ENCODE measurements around the gene ADGRE1.

ADGRE1 gene

GRCh38 chr19:6873708-6874431 is 13.5 kb upstream of the ADGRE1 start:
- in situ Hi-C loops (cut with MboI; ENCODE audit: low sequenced_read_pairs), result no loop called here

GRCh38 chr19:6875218-6875617 is 12.2 kb upstream of the ADGRE1 start:
- in situ Hi-C loops (cut with MboI; ENCODE audit: low sequenced_read_pairs), result no loop called here

DNA sequence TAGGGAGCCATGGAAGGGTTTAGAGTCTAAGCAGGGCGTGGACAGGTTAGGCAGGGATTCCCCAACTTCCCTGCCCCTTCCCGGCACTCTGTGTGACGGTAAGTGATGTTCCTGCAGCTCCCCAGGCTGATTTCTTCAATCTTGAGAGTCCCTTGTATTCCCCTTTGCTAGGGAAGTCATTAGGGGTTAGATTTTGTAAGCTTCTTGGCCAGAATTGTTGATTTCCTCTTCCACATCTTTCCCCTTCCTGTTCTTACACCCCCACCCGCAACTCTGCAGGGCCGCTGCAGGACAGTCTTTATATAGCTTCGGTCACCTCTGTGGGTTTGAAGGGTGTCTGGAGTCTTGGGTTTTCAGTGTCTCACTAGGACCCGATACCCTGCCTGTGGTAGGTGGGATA is 10.6 kb upstream of the ADGRE1 start:
- in situ Hi-C loops (cut with MboI; ENCODE audit: low sequenced_read_pairs), result no loop called here

DNA sequence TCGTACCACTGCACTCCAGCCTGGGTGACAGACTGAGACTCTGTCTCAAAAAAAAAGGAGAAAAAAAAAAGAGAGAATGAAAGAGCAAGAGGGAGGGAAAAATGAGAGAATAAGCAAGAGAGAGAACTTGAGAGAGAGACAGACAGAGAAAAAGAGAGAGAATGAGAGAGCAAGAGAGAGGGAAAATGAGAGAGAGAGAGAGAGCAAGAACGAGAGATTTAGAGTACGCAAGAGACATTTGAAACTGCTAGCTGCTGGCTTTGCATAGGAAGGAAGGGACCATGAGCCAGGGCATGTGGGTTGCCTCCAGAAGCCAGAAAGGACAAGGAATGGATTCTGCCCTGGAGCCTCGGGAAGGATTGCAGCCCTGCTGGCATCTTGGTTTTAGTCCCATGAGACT is 9.6 kb upstream of the ADGRE1 start:
- in situ Hi-C loops (cut with MboI; ENCODE audit: low sequenced_read_pairs), result no loop called here

- in situ Hi-C loops (cut with MboI; ENCODE audit: low sequenced_read_pairs), result no loop called here
Measured at GRCh38 chr19:6886277-6886897, 992 bp upstream of the ADGRE1 start.

DNA sequence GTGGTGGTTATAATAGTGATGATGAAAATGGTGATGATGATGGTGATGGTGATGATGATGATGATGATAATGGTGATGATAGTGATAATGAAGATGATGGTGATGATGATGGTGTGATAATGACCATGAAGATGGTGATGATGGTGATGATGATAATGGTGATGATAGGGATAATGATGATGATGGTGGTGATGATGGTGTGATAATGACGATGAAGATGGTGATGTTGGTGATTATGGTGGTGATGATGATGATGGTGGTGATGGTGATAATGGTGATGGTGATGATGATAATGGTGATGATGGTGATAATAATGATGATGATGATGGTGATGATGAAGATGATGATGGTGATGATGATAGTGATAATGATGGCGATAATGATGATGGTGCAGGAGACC is 1.6 kb downstream of the ADGRE1 start:
- in situ Hi-C loops (cut with MboI; ENCODE audit: low sequenced_read_pairs), result no loop called here

DNA sequence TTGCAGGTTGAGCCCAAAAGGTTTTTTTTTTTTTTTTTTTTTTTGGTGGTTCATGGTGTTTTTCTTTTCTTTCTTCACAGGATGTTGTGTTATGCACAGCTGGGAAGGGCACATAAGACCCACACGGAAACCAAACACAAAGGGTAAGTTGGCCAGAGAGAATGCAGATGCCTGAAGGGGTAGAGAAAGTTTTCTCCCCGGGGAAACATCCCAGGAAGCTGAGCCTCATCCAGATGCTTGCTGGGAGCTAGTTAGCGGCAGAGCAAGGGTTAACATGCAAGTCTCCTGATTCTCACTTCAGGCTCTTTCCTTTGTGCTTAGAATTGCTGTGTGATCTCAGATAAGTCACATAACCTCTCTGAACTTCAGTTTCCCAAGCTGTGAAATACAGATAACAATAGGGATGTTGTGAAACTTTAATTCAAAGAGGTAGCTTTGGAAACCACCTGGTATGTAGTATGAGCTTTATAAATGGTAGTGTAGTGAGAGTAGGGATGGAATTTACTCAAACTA is 3.1 kb downstream of the ADGRE1 start:
- in situ Hi-C loops (cut with MboI; ENCODE audit: low sequenced_read_pairs), result no loop called here

- in situ Hi-C loops (cut with MboI; ENCODE audit: low sequenced_read_pairs), result no loop called here
Measured at GRCh38 chr19:6890938-6891337, 3.6 kb downstream of the ADGRE1 start.

DNA sequence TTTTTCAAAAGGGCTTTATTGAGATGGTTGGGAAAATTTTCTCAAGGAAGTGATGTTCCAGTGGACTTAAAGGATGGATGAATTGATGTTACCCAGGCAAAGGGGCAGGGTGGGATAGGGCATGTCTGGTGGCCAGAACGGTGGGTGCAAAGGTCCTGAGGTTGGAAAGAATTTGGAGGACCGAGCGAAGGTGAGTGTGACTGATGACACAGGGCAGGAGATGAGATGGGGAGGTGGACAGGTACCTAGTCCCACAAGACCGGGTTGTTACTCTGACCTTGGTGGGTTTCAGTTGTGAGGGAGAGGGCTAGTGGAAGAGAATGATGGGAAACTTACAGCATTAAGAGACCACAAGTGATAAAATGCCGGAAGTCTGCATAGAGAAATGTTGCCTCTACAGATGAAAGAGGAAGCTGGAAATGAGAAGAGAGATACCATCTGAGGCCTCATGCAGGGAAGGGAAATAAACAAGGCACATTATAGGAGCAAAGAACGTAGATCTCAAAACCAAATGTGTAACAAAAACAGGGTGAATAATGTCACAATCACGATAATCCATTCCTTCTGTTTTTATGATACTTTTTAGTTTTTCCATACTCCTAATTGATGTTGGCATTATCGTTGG is 4.5 kb downstream of the ADGRE1 start:
- in situ Hi-C loops (cut with MboI; ENCODE audit: low sequenced_read_pairs), result no loop called here

DNA sequence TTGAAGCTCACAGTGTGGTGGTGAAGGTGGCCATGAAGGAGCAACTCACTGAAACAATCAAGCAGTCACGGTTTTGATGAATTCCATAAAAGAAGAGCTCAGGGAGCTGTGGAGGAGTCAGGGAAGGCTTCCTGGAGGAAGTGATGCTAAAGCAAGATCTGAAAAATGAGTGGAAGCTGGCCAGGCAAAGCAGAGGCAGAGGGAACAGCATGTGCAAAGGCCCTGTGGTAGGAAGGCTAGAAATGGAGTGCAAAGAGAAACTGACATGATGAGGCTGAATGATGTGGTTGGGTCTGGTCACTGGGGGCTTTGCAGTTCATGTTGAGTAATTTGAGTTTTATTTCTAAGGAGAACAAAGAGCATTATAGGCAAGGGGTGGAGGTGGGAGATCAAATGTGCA is 6.9 kb downstream of the ADGRE1 start:
- in situ Hi-C loops (cut with MboI; ENCODE audit: low sequenced_read_pairs), result no loop called here

GRCh38 chr19:6903446-6903845 is 16.1 kb downstream of the ADGRE1 start:
- in situ Hi-C loops (cut with MboI; ENCODE audit: low sequenced_read_pairs), result no loop called here

DNA sequence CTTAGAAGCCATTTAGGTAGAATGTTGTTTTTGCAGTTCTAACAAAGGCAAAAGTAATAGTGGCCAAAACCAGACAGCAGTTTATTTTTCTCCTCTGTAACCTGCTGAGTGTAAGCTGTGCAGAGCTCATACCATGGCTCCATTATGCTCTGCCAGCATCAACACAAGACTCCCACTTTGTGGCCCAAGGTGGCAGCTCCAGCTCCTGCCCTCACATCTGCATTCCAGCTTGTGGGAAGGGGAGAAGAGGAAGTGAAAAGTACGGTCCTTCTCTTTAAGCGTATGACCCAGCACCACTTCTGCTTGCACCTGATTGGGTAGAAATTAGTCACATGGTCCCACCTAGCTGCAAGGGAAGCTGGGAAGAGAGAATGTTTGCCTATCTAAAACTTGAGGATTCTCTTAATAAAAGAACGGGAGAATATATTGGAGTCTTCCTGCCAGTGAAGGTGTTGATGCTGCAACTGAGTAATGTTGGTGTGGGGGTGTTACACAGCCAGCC is 19.2 kb downstream of the ADGRE1 start:
- in situ Hi-C loops (cut with MboI; ENCODE audit: low sequenced_read_pairs), result no loop called here

DNA sequence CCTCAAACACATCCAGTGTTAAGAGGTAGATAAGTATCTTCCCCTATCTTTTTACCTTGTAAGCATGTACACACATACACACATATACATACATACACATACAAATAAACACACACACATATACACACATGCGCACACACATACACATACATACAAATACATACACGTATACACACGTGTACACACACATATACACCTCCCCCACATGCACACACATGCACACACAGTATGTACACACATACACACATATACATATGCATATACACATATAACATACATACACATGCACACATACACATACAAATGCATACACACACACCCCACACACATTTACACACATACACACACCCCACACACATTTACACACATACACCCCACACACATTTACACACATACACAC is 24.1 kb downstream of the ADGRE1 start:
- in situ Hi-C loops (cut with MboI; ENCODE audit: low sequenced_read_pairs), result no loop called here

GRCh38 chr19:6914321-6914720 is 26.9 kb downstream of the ADGRE1 start:
- in situ Hi-C loops (cut with MboI; ENCODE audit: low sequenced_read_pairs), result no loop called here

DNA sequence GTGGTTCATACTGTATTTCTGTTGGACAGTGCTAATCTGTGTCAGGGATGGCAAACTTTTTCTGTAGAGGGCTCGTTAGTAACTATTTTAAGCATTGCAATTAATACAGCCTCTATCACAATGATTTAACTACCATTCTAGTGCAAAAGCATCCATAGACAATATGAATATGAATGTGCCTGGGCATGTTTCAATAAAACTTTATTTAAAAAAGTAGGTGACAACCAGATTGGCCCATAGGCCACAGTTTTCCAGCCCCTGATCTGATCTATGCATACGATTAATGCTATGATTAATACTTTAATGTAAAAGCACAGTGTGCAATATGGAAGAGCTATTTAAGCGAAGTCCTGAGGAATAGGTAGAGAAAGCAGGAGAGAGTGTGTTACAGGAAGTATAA is 29.6 kb downstream of the ADGRE1 start:
- in situ Hi-C loops (cut with MboI; ENCODE audit: low sequenced_read_pairs), result no loop called here

- in situ Hi-C loops (cut with MboI; ENCODE audit: low sequenced_read_pairs), result no loop called here
Measured at GRCh38 chr19:6925386-6925785, 38.0 kb downstream of the ADGRE1 start.

GRCh38 chr19:6925801-6926751 is 38.7 kb downstream of the ADGRE1 start:
- in situ Hi-C loops (cut with MboI; ENCODE audit: low sequenced_read_pairs), result no loop called here

DNA sequence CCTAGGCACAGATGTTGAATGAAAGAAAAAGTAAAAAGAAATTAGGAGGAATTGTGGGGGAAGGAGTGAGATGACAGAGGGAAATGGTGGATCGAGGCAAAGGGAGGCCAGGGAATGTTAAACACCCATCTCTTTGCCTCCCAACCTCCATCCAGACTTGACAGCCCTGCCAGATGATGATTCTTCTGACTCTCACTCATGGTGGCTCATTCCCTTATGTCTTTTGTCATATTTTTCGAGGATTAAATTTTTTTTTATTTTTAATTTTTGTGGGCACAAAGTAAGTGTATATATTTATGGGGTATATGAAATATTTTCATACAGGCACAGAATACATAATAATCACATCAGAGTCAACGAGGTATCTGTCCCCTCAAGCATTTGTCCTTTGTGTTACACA is 42.8 kb downstream of the ADGRE1 start:
- in situ Hi-C loops (cut with MboI; ENCODE audit: low sequenced_read_pairs), result no loop called here

GRCh38 chr19:6935069-6935468 is 47.7 kb downstream of the ADGRE1 start:
- in situ Hi-C loops (cut with MboI; ENCODE audit: low sequenced_read_pairs), result no loop called here

DNA sequence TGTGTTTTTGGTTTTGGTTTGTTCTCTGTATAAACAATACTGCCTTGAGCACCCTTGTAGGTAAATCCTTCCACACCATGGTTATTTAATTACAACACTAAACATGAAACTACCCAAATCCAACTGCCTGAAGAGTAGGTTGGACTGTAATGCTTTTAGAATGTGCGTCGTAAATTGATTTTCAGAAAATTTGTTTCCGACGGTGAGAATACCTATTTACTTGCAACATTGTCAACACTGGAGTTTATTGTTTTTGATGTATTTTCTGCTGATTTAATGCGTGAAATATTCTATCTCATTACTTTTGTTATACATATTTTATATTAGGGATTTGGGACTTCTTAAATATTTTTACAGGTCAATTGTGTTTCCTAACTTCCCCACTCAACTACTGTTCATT is 48.2 kb downstream of the ADGRE1 start:
- in situ Hi-C loops (cut with MboI; ENCODE audit: low sequenced_read_pairs), result no loop called here

DNA sequence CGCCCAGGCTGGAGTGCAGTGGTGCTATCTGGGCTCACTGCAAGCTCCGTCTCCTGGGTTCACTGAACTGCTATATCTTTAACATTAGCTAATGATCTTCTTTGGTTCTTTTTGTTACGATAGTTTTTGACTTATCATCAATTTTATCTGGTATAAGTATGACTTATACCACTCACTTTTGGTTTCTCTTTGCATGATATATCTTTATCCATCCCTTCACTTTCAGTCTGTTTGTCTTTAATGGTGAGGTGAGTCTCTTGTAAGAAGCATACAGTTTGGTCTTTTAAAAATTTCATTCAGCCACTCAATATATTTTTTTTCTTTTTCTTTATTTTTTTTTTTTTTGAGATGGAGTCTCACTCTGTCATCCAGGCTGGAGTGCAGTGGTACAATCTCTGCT is 58.4 kb downstream of the ADGRE1 start:
- in situ Hi-C loops (cut with MboI; ENCODE audit: low sequenced_read_pairs), result no loop called here
